Measurements from ENCODE around the gene PTP4A2. TPM values are rescaled to one million over a fixed set of nuclear protein-coding genes. Genes with fewer than 3 reads are reported as not detected.

PTP4A2 gene
- total and polyA plus RNA-seq, 10 of the 15 experiments (the other 5 are each of a cell fraction or from before 2014, with no cell fraction given): 180 to 909 (median 375) TPM

GRCh38 chr1:31862071-31862470 is 76.1 kb downstream of the PTP4A2 start (continued):
- TF ChIP-seq ZNF687 (IDR thresholded peaks at IDR 0.05) (no peak), NR2C1 (IDR thresholded peaks at IDR 0.05) (no peak), KAT2A (conservative IDR thresholded peaks at IDR 0.05; ENCODE audit: control insufficient read depth, low read depth, low read length) (no peak), REST (IDR thresholded peaks at IDR 0.05; ENCODE audit: low read depth, low read length) (no peak)

Data from GM12878 (cell line).